COLO829 (cell line): ENCODE measurements around the gene TPSD1.
"Not testable (repeated sequence)": the region's sequence is repeated elsewhere in the genome, so short reads cannot be mapped to it uniquely, and the experiment has no call there.

Experiments used
- DNase-seq: peaks from one replicate; pipeline ENCODE4 v3.0.0; 2012; ENCODE audit warnings: low spot score

Gene TPSD1

GRCh38 chr16:1241081-1241480 lies 14.8 kb upstream of the TPSD1 start:
- DNase-seq = not testable (repeated sequence)

GRCh38 chr16:1243363-1243762 lies 12.5 kb upstream of the TPSD1 start:
- DNase-seq = not testable (repeated sequence)

GRCh38 chr16:1243907-1244850 lies 11.7 kb upstream of the TPSD1 start:
- not testable (repeated sequence) for DNase-seq

- no peak for DNase-seq
Observed at GRCh38 chr16:1244881-1245280, 11.0 kb upstream of the TPSD1 start.

GRCh38 chr16:1245452-1246020 lies 10.3 kb upstream of the TPSD1 start:
- DNase-seq = no peak

- DNase-seq = not testable (repeated sequence)
Observed at GRCh38 chr16:1247903-1248537, 7.8 kb upstream of the TPSD1 start.

- not testable (repeated sequence) for DNase-seq
Observed at GRCh38 chr16:1249031-1249755, 6.7 kb upstream of the TPSD1 start.

- not testable (repeated sequence) for DNase-seq
Observed at GRCh38 chr16:1253701-1254364, 2.0 kb upstream of the TPSD1 start.

GRCh38 chr16:1254821-1255220 lies 1.0 kb upstream of the TPSD1 start:
- DNase-seq = not testable (repeated sequence)

- not testable (repeated sequence) for DNase-seq
Observed at GRCh38 chr16:1256296-1256873, 516 bp downstream of the TPSD1 start.

- no peak for DNase-seq
Observed at GRCh38 chr16:1256874-1257322, 1.0 kb downstream of the TPSD1 start.

GRCh38 chr16:1257561-1258224 lies 1.8 kb downstream of the TPSD1 start:
- DNase-seq = no peak

- DNase-seq = no peak
Observed at GRCh38 chr16:1258225-1258600, 2.3 kb downstream of the TPSD1 start.

- no peak for DNase-seq
Observed at GRCh38 chr16:1258906-1259759, 3.3 kb downstream of the TPSD1 start.

GRCh38 chr16:1259760-1260068 lies 3.8 kb downstream of the TPSD1 start:
- DNase-seq = no peak

GRCh38 chr16:1260101-1260680 lies 4.3 kb downstream of the TPSD1 start:
- DNase-seq = no peak

- DNase-seq = no peak
Observed at GRCh38 chr16:1261131-1261892, 5.4 kb downstream of the TPSD1 start.

GRCh38 chr16:1262210-1262845 lies 6.5 kb downstream of the TPSD1 start:
- DNase-seq = no peak
